Measurements from ENCODE around the gene DNAJC11.

The DNAJC11 gene

DNA sequence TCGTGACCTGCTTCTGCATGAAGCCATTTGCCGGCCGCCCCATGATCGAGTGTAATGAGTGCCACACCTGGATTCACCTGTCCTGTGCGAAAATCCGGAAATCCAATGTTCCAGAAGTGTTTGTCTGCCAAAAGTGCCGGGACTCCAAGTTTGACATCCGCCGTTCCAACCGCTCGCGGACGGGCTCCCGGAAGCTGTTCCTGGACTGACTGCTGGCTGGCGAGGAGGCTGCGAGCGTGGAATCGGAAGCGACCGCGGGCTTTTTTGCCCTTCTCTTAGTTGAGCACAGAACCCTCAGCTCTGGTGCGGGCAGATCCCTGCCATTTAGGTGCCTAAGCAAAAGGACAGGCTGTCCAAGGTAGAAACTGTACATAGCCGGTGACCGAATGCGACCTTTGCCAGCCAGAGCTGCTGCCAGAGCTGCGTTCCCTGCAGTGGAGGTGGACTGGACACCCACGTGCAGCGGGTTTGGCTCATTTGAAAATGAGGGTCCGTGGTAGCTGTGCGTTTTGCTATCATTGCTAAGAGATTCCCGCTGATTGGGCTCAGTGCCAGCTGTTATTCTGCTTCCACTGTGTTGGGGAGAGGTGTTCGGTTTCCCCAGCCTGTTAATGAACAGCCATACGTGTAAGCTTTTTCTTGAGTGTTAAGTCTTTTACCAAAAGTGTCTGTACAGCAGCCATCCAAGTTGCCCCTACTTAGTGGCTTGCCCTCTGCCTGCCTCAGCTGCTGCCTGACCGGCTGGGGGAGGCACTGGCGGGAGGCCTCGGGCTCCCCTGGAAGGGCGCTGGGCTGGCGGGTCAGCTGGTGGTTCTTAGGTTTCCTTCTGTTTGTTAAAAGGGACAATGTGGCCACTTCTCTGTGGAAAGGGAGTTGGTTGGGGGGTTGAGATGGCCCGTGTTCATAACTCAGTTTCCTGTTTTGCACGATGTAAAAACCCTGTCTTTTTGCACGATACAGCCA, 79.9 kb downstream of the DNAJC11 start:
- H3K4me3 Mint-ChIP-seq, result no peak overlapping the region
- H3K36me3 Mint-ChIP-seq (ENCODE audit: insufficient read depth), result peaks cover 28% of the 10 kb centered on the region

GRCh38 chr1:6619045-6619444, 82.6 kb downstream of the DNAJC11 start:
- no peaks in the 10 kb centered on the region for H3K27me3 Mint-ChIP-seq
- H3K27ac Mint-ChIP-seq, result no peak overlapping the region
- no peak overlapping the region for H3K4me3 Mint-ChIP-seq
- H3K4me1 Mint-ChIP-seq (ENCODE audit: low read depth in 2 of 2), result peaks cover 5 to 8% of the 10 kb centered on the region in 2 donors
- DNase-seq (no peak), ATAC-seq (replicated peaks) (no peak)
- peaks cover 27% of the 10 kb centered on the region for H3K36me3 Mint-ChIP-seq (ENCODE audit: insufficient read depth)
- no peaks in the 10 kb centered on the region for H3K9me3 Mint-ChIP-seq

More for the DNA sequence above, 79.9 kb downstream of the DNAJC11 start:
- peaks cover 13 to 20% of the 10 kb centered on the region in 2 donors for H3K4me1 Mint-ChIP-seq (ENCODE audit: low read depth in 2 of 2)
- H3K27ac Mint-ChIP-seq, result no peak overlapping the region
- ATAC-seq (replicated peaks) (no peak), DNase-seq (no peak)
- no peaks in the 10 kb centered on the region for H3K9me3 Mint-ChIP-seq
- H3K27me3 Mint-ChIP-seq, result no peaks in the 10 kb centered on the region

DNA sequence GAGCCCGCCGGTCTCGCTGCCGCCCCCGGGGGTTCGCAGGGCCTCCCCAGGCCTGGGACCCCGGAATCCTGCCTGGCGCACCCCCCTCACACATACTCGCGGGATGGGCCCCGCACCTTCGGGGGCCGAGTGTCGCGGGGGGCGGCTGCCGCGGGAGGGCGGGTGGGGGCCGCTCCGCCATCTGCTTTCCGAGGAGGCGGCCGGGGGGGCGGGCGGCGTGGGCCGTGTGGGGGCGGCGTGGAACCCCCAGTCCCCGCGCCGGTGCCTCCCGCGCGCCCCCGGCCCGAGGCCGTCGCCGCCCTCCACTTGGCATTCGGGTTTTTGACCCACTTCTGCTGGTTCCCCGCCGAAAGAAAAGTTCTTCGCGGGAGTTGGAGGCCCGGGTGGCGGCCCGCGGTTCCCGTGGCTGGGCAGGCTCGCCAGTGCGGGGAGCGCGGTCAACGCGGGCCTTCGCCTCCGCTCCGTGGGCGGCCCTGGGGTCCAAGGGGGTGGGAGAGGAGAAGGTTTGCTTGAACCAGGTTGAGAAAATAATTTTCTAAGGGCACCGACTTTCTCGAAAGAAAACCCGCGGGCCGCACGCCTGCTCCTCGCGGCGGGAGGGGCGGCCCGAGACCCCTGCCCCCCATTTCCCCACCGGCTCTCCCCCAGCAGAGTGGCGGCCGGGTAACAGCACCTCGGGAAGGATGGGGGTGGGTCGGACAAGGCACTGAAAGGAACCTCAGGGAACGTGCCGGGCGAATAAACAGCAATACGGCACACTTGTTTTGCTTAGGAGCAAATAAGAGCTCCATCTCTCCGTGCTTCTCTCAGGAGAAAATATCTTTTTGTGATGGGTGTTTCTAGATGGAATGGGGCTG, 86.5 kb downstream of the DNAJC11 start:
- Mint-ChIP-seq H3K4me3 (peak overlapping the region; percentile 62 to 68), H3K4me1 (ENCODE audit: low read depth in 2 of 2) (peaks cover 13 to 16% of the 10 kb centered on the region in 2 donors), H3K36me3 (ENCODE audit: insufficient read depth) (peaks cover 19% of the 10 kb centered on the region), H3K27me3 (no peaks in the 10 kb centered on the region), H3K9me3 (no peaks in the 10 kb centered on the region), H3K27ac (peak overlapping the region in 1 of 2 donors; percentile 71)
- DNase-seq (no peak), ATAC-seq (replicated peaks) (no peak)

- peak in 2 of 3 experiments; percentile 22 to 24 for DNase-seq
- Mint-ChIP-seq H3K27me3 (no peaks in the 10 kb centered on the region), H3K4me3 (peak overlapping the region; percentile 90 to 93), H3K27ac (peak overlapping the region in 1 of 2 donors; percentile 81), H3K9me3 (no peaks in the 10 kb centered on the region), H3K36me3 (ENCODE audit: insufficient read depth) (peaks cover 19% of the 10 kb centered on the region), H3K4me1 (ENCODE audit: low read depth in 2 of 2) (peaks cover 13 to 15% of the 10 kb centered on the region in 2 donors)
- no peak for ATAC-seq (replicated peaks)
Observed at GRCh38 chr1:6614019-6614928, 87.3 kb downstream of the DNAJC11 start.

GRCh38 chr1:6613361-6614018, 88.1 kb downstream of the DNAJC11 start, which contains the start of gene PHF13:
Gene PHF13 (plus strand): TSS chr1:6613731. CDS start chr1:6614067, 336 bp downstream.
- H3K27ac Mint-ChIP-seq, result peak within 1 kb of the TSS; percentile 81
- H3K27me3 Mint-ChIP-seq, result no peaks in the 10 kb centered on the region
- DNase-seq (peak; percentile 99), ATAC-seq (replicated peaks) (peak; percentile 95)
- peaks cover 13% of the 10 kb centered on the region for H3K36me3 Mint-ChIP-seq (ENCODE audit: insufficient read depth)
- H3K9me3 Mint-ChIP-seq, result no peaks in the 10 kb centered on the region
- H3K4me3 Mint-ChIP-seq, result peak within 1 kb of the TSS; percentile 90 to 93
- peaks cover 13 to 15% of the 10 kb centered on the region in 2 donors for H3K4me1 Mint-ChIP-seq (ENCODE audit: low read depth in 2 of 2)

DNA sequence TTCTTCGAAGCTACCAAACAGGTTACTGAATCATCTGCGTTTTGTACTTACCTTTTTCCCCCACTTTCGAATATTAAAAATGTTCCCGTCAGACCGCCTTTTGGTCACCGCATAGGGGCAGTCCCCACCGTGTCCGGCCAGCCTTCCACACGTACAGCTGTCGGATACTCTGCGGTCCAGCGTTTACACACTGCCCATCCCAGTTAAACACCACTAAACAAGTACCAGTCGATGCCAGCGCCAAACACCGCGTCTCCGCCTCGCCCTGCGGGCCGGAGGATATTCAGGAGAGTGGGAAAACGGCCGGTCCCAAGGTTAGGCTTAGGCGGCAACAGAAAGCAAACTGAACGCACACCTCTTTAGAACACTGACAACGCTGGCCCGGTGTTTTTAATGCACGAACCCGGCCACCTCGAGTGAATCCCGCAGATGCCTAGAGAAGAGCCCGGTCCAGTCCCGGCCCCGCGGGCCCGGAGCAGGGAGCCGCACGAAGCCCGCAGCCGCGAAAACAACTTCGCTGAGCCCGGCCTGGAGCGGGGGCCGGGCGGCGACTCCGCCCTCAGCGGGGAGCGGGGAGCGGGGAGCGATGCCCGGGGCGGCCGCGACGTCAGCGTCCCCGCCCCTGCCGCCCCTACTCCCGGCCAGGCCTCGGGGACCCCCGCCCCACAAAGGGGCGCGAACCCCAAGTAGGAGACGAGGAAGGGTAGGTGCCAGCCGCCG, 88.8 kb downstream of the DNAJC11 start:
- ATAC-seq (replicated peaks) (peak; percentile 34), DNase-seq (no peak)

DNA sequence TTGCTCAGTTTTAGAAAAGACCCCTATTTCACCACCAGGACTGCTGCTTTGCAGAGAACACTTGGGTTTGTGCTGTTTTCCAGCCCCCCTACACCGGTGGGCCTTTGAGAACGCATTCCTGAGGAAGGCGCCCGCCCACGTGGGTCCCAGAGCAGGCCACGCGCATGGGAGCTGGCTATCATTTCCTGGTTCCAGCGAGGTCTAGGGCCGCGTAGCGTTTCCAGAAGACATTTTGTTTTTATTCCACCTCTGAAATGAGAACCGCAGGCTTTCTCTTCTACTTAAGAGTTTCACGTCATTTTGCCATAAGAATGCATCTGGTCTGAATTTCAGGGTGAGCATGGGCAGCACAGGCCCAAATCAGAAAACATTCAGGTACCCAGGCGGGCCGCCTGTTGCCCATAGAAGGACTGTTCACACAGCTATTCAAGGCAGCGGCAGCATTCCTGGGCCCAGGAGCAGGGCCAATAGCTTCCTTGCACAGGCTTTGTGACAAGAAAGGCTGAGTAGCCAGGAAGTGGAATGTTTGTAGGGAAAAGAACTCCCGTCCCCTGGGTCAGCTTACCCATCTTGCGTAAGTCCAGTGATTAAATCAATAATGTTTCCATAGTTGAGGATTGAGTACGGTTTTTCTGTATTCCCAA, 97.6 kb downstream of the DNAJC11 start:
- H3K4me1 Mint-ChIP-seq (ENCODE audit: low read depth in 2 of 2), result peaks cover 25 to 31% of the 10 kb centered on the region in 2 donors
- peak overlapping the region; percentile 91 to 98 for H3K27ac Mint-ChIP-seq
- no peak for ATAC-seq (replicated peaks)
- H3K9me3 Mint-ChIP-seq, result no peaks in the 10 kb centered on the region
- H3K4me3 Mint-ChIP-seq, result peak overlapping the region; percentile 84 to 86
- peaks cover 27% of the 10 kb centered on the region for H3K36me3 Mint-ChIP-seq (ENCODE audit: insufficient read depth)
- no peak for DNase-seq
- no peaks in the 10 kb centered on the region for H3K27me3 Mint-ChIP-seq

More for the DNA sequence above, 88.8 kb downstream of the DNAJC11 start:
- Mint-ChIP-seq H3K36me3 (ENCODE audit: insufficient read depth) (peaks cover 13% of the 10 kb centered on the region), H3K4me1 (ENCODE audit: low read depth in 2 of 2) (peaks cover 13 to 15% of the 10 kb centered on the region in 2 donors), H3K27ac (peak overlapping the region; percentile 81), H3K27me3 (no peaks in the 10 kb centered on the region), H3K4me3 (peak overlapping the region; percentile 90 to 93), H3K9me3 (no peaks in the 10 kb centered on the region)

GRCh38 chr1:6603238-6603914, 98.2 kb downstream of the DNAJC11 start:
- DNase-seq, result peak; percentile 49 to 55 (median 52)
- peak overlapping the region; percentile 84 to 86 for H3K4me3 Mint-ChIP-seq
- peak; percentile 49 for ATAC-seq (replicated peaks)
- peaks cover 32% of the 10 kb centered on the region for H3K36me3 Mint-ChIP-seq (ENCODE audit: insufficient read depth)
- no peaks in the 10 kb centered on the region for H3K9me3 Mint-ChIP-seq
- no peaks in the 10 kb centered on the region for H3K27me3 Mint-ChIP-seq
- H3K27ac Mint-ChIP-seq, result peak overlapping the region; percentile 91 to 98
- peaks cover 25 to 31% of the 10 kb centered on the region in 2 donors for H3K4me1 Mint-ChIP-seq (ENCODE audit: low read depth in 2 of 2)

- no peaks in the 10 kb centered on the region for H3K27me3 Mint-ChIP-seq
- peak within 1 kb of the TSS; percentile 92 to 98 for H3K27ac Mint-ChIP-seq
- peaks cover 38% of the 10 kb centered on the region for H3K36me3 Mint-ChIP-seq (ENCODE audit: insufficient read depth)
- H3K4me3 Mint-ChIP-seq, result peak within 1 kb of the TSS; percentile 94 to 96
- ATAC-seq (replicated peaks), result peak; percentile 64
- peak; percentile 76 to 81 (median 79) for DNase-seq
- peaks cover 25 to 34% of the 10 kb centered on the region in 2 donors for H3K4me1 Mint-ChIP-seq (ENCODE audit: low read depth in 2 of 2)
- H3K9me3 Mint-ChIP-seq, result no peaks in the 10 kb centered on the region
Observed at GRCh38 chr1:6602669-6603237, 98.9 kb downstream of the DNAJC11 start, which contains the start of gene KLHL21. Gene KLHL21 (minus strand): TSS chr1:6602869. CDS start chr1:6602817, 52 bp downstream.

- Mint-ChIP-seq H3K27ac (peak overlapping the region; percentile 92 to 98), H3K4me3 (peak overlapping the region; percentile 94 to 96), H3K9me3 (no peaks in the 10 kb centered on the region), H3K4me1 (ENCODE audit: low read depth in 2 of 2) (peaks cover 25 to 38% of the 10 kb centered on the region in 2 donors), H3K27me3 (no peaks in the 10 kb centered on the region), H3K36me3 (ENCODE audit: insufficient read depth) (peaks cover 43% of the 10 kb centered on the region)
- DNase-seq (peak in 2 of 3 experiments; percentile 16 to 21), ATAC-seq (replicated peaks) (peak; percentile 30)
Observed at GRCh38 chr1:6601923-6602668, 99.5 kb downstream of the DNAJC11 start.
